Measurements from ENCODE around the gene BAK1. TPM values are rescaled to one million over a fixed set of nuclear protein-coding genes. Genes with fewer than 3 reads are reported as not detected.

BAK1 gene
- total RNA-seq, 1 experiment from 2014 or later = 18.9 TPM

DNA sequence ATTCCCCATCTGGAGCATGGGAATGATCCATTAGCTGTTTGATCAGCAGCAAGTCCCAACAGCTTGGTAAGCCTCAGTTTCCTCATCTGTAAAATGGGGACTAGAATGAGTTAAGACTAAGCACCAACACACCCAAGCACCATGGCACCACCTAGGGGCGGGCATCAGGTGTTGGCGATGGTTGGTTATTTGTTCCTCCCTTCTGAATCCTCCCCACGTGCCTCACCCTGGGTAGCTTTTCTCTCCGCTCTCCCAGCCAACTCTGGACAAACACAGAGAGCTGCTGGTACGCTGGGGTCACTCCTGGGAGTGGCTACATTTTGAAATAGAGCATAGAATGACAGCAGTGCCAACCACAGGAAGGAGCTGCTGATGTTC, 27.7 kb upstream of the BAK1 start (continued):
- TF ChIP-seq JUND (IDR thresholded peaks at IDR 0.05) (no peak), EZH2phosphoT487 (IDR thresholded peaks at IDR 0.05; ENCODE audit: borderline replicate concordance) (no peak), CEBPB (IDR thresholded peaks at IDR 0.05; ENCODE audit: low read depth) (no peak), POLR2A (IDR thresholded peaks at IDR 0.05; ENCODE audit: borderline replicate concordance, extremely low read depth, insufficient read depth, insufficient read length) (no peak), CBX3 (IDR thresholded peaks at IDR 0.05; ENCODE audit: low read depth) (peak; percentile 89), YY1 (IDR thresholded peaks at IDR 0.05; ENCODE audit: extremely low read depth, insufficient replicate concordance, low read depth, low read length) (no peak), ELF1 (IDR thresholded peaks at IDR 0.05; ENCODE audit: borderline replicate concordance, low read depth) (no peak), CTCF (IDR thresholded peaks at IDR 0.05 in 2 of 3, conservative IDR thresholded peaks at IDR 0.05 in 1 of 3; ENCODE audit: borderline replicate concordance in 1 of 3, insufficient read depth in 1 of 3, low read depth in 2 of 3, low read length in 2 of 3) (peak; percentile 63 to 68 (median 66); a peak in 5 of 6 replicates), RAD21 (IDR thresholded peaks at IDR 0.05; ENCODE audit: low read depth) (peak; percentile 84)

- no peaks in the 10 kb centered on the region for H3K9me2 ChIP-seq (ENCODE audit: insufficient read depth)
- no peak for TF ChIP-seq EZH2 (IDR thresholded peaks at IDR 0.05)
- TF ChIP-seq FOSL1 (IDR thresholded peaks at IDR 0.05; ENCODE audit: low read depth) = no peak
- TF ChIP-seq CBX3 (IDR thresholded peaks at IDR 0.05; ENCODE audit: low read depth) = no peak
- no peak for TF ChIP-seq POLR2AphosphoS5 (IDR thresholded peaks at IDR 0.05; ENCODE audit: low read depth, low read length)
- no peak for TF ChIP-seq EZH2phosphoT487 (IDR thresholded peaks at IDR 0.05; ENCODE audit: borderline replicate concordance)
- TF ChIP-seq SIN3A (IDR thresholded peaks at IDR 0.05; ENCODE audit: low read depth) = no peak
- TF ChIP-seq RAD21 (IDR thresholded peaks at IDR 0.05; ENCODE audit: low read depth) = no peak
- TF ChIP-seq ELF1 (IDR thresholded peaks at IDR 0.05; ENCODE audit: borderline replicate concordance, low read depth) = no peak
- TF ChIP-seq YY1 (IDR thresholded peaks at IDR 0.05; ENCODE audit: extremely low read depth, insufficient replicate concordance, low read depth, low read length) = no peak
- TF ChIP-seq SP1 (IDR thresholded peaks at IDR 0.05; ENCODE audit: low read depth) = no peak
- TF ChIP-seq, protein P1, sequence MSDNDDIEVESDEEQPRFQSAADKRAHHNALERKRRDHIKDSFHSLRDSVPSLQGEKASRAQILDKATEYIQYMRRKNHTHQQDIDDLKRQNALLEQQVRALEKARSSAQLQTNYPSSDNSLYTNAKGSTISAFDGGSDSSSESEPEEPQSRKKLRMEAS (IDR thresholded peaks at IDR 0.05) = no peak
- no peak for TF ChIP-seq JUND (IDR thresholded peaks at IDR 0.05)
- TF ChIP-seq CEBPB (IDR thresholded peaks at IDR 0.05; ENCODE audit: low read depth) = no peak
- H3K4me1 ChIP-seq (ENCODE audit: control insufficient read depth in 1 of 2, insufficient read depth in 2 of 2, low read length in 2 of 2) = peaks cover 0 to 72% of the 10 kb centered on the region in 2 experiments; a peak in 3 of 4 replicates
- DNase-seq (ENCODE audit: low read depth, low spot score) = no peak
- CTCF ChIA-PET = interaction anchor here (1.1 to 1.9 kb wide), 4 partner anchors 9 to 152 kb away, joined by 3 to 17 read pairs (median 4); no protein-coding TSS in a partner anchor
- no peaks in the 10 kb centered on the region for H4K20me1 ChIP-seq (ENCODE audit: insufficient read depth)
- H3K4me2 ChIP-seq (ENCODE audit: low read length) = no peak overlapping the region
- H3K27ac ChIP-seq (ENCODE audit: low read depth, low read length) = no peak overlapping the region
- no TSS peak for BruUV-seq (replicated peaks)
- H3K36me3 ChIP-seq (ENCODE audit: control insufficient read depth in 1 of 2, insufficient read depth in 2 of 2, low read length in 2 of 2) = no peaks in the 10 kb centered on the region
- no peaks in the 10 kb centered on the region for H3K79me2 ChIP-seq (ENCODE audit: insufficient read depth, low read length)
- intact Hi-C loops (cut with micrococcal nuclease) = no loop called here
- H3K27me3 ChIP-seq (ENCODE audit: insufficient read depth, low read length) = no peaks in the 10 kb centered on the region
- H2AFZ ChIP-seq (ENCODE audit: low read depth, low read length, poor library complexity, severe bottlenecking) = no peak overlapping the region
- POLR2A ChIA-PET = interaction anchor here (0.6 to 1.1 kb wide), 4 partner anchors 17 to 104 kb away, joined by 3 to 8 read pairs (median 3); partner anchors contain the start of gene UQCC2
- RAD21 ChIA-PET (ENCODE audit: low non-redundant PET in 1 of 2, low total read pairs in 2 of 2, uncharacterized antibody in 2 of 2, unreplicated experiment in 2 of 2) = interaction anchor here (0.7 to 1.9 kb wide), 3 partner anchors 9 to 18 kb away, joined by 4 to 14 read pairs (median 6); no protein-coding TSS in a partner anchor
- no peak overlapping the region for H3K9ac ChIP-seq (ENCODE audit: low read length)
- H3K9me3 ChIP-seq (ENCODE audit: control insufficient read depth in 1 of 2, insufficient read depth in 1 of 2, low read depth in 1 of 2, low read length in 2 of 2) = no peaks in the 10 kb centered on the region
- no peak for ATAC-seq
- H3K4me3 ChIP-seq (replicated peaks in 1 of 2; ENCODE audit: low read depth in 1 of 2, low read length in 2 of 2) = no peak overlapping the region
Measured at GRCh38 chr6:33607126-33607783, 27.2 kb upstream of the BAK1 start.

Measured in HCT116 (cell line).